Neural cell (in vitro differentiated cells): ENCODE results near the gene MGAT4B.

Experiments used
- EP300 ChIP-seq: fragments of 450-650 bp; conservative IDR thresholded peaks from 2 replicates; pipeline ENCODE4 v1.6.1; 2014; ENCODE audit warnings: antibody characterized with exemption, mild to moderate bottlenecking, moderate library complexity; ENCODE audit not compliant: poor library complexity, severe bottlenecking
- POLR2AphosphoS5 ChIP-seq: IDR thresholded peaks from 2 replicates; pipeline ENCODE4 v1.6.1; 2012
- TF ChIP-seq, protein P1 (sequence below): fragments of 450-650 bp; IDR thresholded peaks from 2 replicates; pipeline ENCODE4 v1.5.1; 2014; ENCODE audit warnings: antibody characterized with exemption, mild to moderate bottlenecking, moderate library complexity; ENCODE audit not compliant: poor library complexity, severe bottlenecking

DNA sequence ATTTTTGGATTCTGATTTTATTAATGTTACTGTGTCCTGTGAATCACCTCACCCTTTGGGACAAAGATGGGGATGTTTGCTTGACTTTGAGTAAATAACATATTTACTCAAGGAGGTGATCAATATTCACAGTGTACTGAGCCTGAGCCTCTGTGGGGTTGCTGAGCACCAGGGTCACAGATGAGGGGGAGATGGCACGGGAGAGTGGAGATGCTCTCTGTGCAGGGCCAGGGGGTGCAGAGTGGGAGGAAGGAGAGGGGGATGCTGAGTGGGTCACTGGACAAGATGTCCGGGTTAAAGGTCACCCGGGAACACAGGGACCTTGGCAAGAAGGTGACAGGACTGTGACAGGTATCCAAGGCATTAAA is 18.1 kb upstream of the MGAT4B start:
- TF ChIP-seq, protein P1, sequence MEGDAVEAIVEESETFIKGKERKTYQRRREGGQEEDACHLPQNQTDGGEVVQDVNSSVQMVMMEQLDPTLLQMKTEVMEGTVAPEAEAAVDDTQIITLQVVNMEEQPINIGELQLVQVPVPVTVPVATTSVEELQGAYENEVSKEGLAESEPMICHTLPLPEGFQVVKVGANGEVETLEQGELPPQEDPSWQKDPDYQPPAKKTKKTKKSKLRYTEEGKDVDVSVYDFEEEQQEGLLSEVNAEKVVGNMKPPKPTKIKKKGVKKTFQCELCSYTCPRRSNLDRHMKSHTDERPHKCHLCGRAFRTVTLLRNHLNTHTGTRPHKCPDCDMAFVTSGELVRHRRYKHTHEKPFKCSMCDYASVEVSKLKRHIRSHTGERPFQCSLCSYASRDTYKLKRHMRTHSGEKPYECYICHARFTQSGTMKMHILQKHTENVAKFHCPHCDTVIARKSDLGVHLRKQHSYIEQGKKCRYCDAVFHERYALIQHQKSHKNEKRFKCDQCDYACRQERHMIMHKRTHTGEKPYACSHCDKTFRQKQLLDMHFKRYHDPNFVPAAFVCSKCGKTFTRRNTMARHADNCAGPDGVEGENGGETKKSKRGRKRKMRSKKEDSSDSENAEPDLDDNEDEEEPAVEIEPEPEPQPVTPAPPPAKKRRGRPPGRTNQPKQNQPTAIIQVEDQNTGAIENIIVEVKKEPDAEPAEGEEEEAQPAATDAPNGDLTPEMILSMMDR: no peak
- TF ChIP-seq POLR2AphosphoS5 (no peak), EP300 (no peak)
